ENCODE results near the gene BCAT1. TPM values are rescaled to one million over a fixed set of nuclear protein-coding genes. Genes with fewer than 3 reads are reported as not detected.
A peak's percentile ranks its signal among the peaks of the same experiment; 100 is the strongest.
"Not testable (repeated sequence)": the region's sequence is repeated elsewhere in the genome, so short reads cannot be mapped to it uniquely, and the experiment has no call there.

The BCAT1 gene
- total RNA-seq, 3 donors from 2014 or later (not counting 1 experiment from before 2014, with no cell fraction given) = 0.61 to 4.4 (median 1.3) TPM

GRCh38 chr12:24928131-24928530 is 20.8 kb downstream of the BCAT1 start:
- no peaks in the 10 kb centered on the region for H3K36me3 Mint-ChIP-seq
- no peak for DNase-seq
- no peak overlapping the region for H3K27ac ChIP-seq (ENCODE audit: low read length)
- no peaks in the 10 kb centered on the region for H3K9me3 ChIP-seq (ENCODE audit: control insufficient read depth, insufficient read depth, low read length)
- no peaks in the 10 kb centered on the region for H3K36me3 ChIP-seq (ENCODE audit: control insufficient read depth, insufficient read depth, low read length)
- ATAC-seq = no peak
- no peak overlapping the region for H3K4me3 ChIP-seq (ENCODE audit: low read length)
- no peak overlapping the region for H3K27ac Mint-ChIP-seq
- H3K27me3 Mint-ChIP-seq (ENCODE audit: low read depth in 2 of 2) = peaks cover 11 to 30% of the 10 kb centered on the region in 2 donors
- no peak for TF ChIP-seq CTCF (IDR thresholded peaks at IDR 0.05)
- no peak overlapping the region for H3K4me3 Mint-ChIP-seq
- no peaks in the 10 kb centered on the region for H3K27me3 ChIP-seq (ENCODE audit: control insufficient read depth, insufficient read depth, low read length)
- H3K9me3 Mint-ChIP-seq = no peaks in the 10 kb centered on the region
- no peaks in the 10 kb centered on the region for H3K4me1 ChIP-seq (ENCODE audit: control insufficient read depth, insufficient read depth, low read length)
- WGBS (ENCODE audit: insufficient coverage) = 96% methylated on average over 1 of the region's 2 CpGs
- H3K4me1 Mint-ChIP-seq = no peaks in the 10 kb centered on the region
- intact Hi-C loops (cut with micrococcal nuclease) = no loop called here

GRCh38 chr12:24926080-24926479 is 22.8 kb downstream of the BCAT1 start:
- H3K27me3 ChIP-seq (ENCODE audit: control insufficient read depth, insufficient read depth, low read length); H3K27ac ChIP-seq (ENCODE audit: low read length); H3K9me3 Mint-ChIP-seq; H3K27ac Mint-ChIP-seq; H3K4me1 Mint-ChIP-seq; H3K4me3 Mint-ChIP-seq; H3K4me1 ChIP-seq (ENCODE audit: control insufficient read depth, insufficient read depth, low read length); H3K9me3 ChIP-seq (ENCODE audit: control insufficient read depth, insufficient read depth, low read length); DNase-seq; intact Hi-C loops (cut with micrococcal nuclease); H3K4me3 ChIP-seq (ENCODE audit: low read length); H3K36me3 Mint-ChIP-seq; H3K36me3 ChIP-seq (ENCODE audit: control insufficient read depth, insufficient read depth, low read length); ATAC-seq: not testable (repeated sequence)
- peaks cover 8 to 30% of the 10 kb centered on the region in 2 donors for H3K27me3 Mint-ChIP-seq (ENCODE audit: low read depth in 2 of 2)
- WGBS (ENCODE audit: insufficient coverage) = 95% methylated on average over 22 of the region's 24 CpGs

GRCh38 chr12:24922090-24922489 is 26.8 kb downstream of the BCAT1 start:
- intact Hi-C loops (cut with micrococcal nuclease) = no loop called here
- no peaks in the 10 kb centered on the region for H3K4me1 Mint-ChIP-seq
- peak in 1 of 2 donors; percentile 7 for DNase-seq
- Histone ChIP-seq H3K27ac (ENCODE audit: low read length) (no peak overlapping the region), H3K9me3 (ENCODE audit: control insufficient read depth, insufficient read depth, low read length) (no peaks in the 10 kb centered on the region), H3K4me1 (ENCODE audit: control insufficient read depth, insufficient read depth, low read length) (no peaks in the 10 kb centered on the region), H3K36me3 (ENCODE audit: control insufficient read depth, insufficient read depth, low read length) (no peaks in the 10 kb centered on the region), H3K27me3 (ENCODE audit: control insufficient read depth, insufficient read depth, low read length) (no peaks in the 10 kb centered on the region), H3K4me3 (ENCODE audit: low read length) (no peak overlapping the region)
- no peaks in the 10 kb centered on the region for H3K9me3 Mint-ChIP-seq
- no peak overlapping the region for H3K4me3 Mint-ChIP-seq
- no peak for ATAC-seq
- 82% methylated on average over 6 of the region's 6 CpGs for WGBS (ENCODE audit: insufficient coverage)
- no peak for TF ChIP-seq CTCF (IDR thresholded peaks at IDR 0.05)
- peaks cover 0 to 4% of the 10 kb centered on the region in 2 donors for H3K27me3 Mint-ChIP-seq (ENCODE audit: low read depth in 2 of 2)
- H3K36me3 Mint-ChIP-seq = no peaks in the 10 kb centered on the region
- no peak overlapping the region for H3K27ac Mint-ChIP-seq

- Histone ChIP-seq H3K9me3 (ENCODE audit: control insufficient read depth, insufficient read depth, low read length) (no peaks in the 10 kb centered on the region), H3K36me3 (ENCODE audit: control insufficient read depth, insufficient read depth, low read length) (no peaks in the 10 kb centered on the region), H3K27me3 (ENCODE audit: control insufficient read depth, insufficient read depth, low read length) (no peaks in the 10 kb centered on the region), H3K4me3 (ENCODE audit: low read length) (no peak overlapping the region), H3K4me1 (ENCODE audit: control insufficient read depth, insufficient read depth, low read length) (no peaks in the 10 kb centered on the region), H3K27ac (ENCODE audit: low read length) (no peak overlapping the region)
- ATAC-seq (no peak), DNase-seq (no peak)
- 95% methylated on average over 3 of the region's 3 CpGs for WGBS (ENCODE audit: insufficient coverage)
- Mint-ChIP-seq H3K4me3 (no peak overlapping the region), H3K27ac (no peak overlapping the region), H3K36me3 (no peaks in the 10 kb centered on the region), H3K9me3 (no peaks in the 10 kb centered on the region), H3K4me1 (no peaks in the 10 kb centered on the region), H3K27me3 (ENCODE audit: low read depth in 2 of 2) (no peaks in the 10 kb centered on the region)
- intact Hi-C loops (cut with micrococcal nuclease) = no loop called here
- TF ChIP-seq CTCF (IDR thresholded peaks at IDR 0.05) = no peak
Measured at GRCh38 chr12:24921251-24922038, 27.5 kb downstream of the BCAT1 start.

Data from natural killer cell (primary cell).